PC-9 (cell line): ENCODE measurements around the gene MSS51.

Experiments used
- CTCF ChIP-seq: fragments of 200-600 bp; sonication (generic); conservative IDR thresholded peaks from 2 replicates; pipeline ENCODE4 v1.6.1; 2017; ENCODE audit warnings: mixed run types, antibody characterized with exemption, mild to moderate bottlenecking, moderate library complexity
- EZH2 ChIP-seq: fragments of 200-600 bp; sonication (generic); IDR thresholded peaks from 2 replicates; pipeline ENCODE4 v1.8.0; 2017; ENCODE audit warnings: antibody characterized with exemption, low read depth

GRCh38 chr10:73446926-73447325 lies 13.6 kb upstream of the MSS51 start:
- TF ChIP-seq CTCF (no peak), EZH2 (no peak)
